ENCODE data around the gene TRIM46. TPM values are rescaled to one million over a fixed set of nuclear protein-coding genes. Genes with fewer than 3 reads are reported as not detected.

Gene TRIM46
- total and polyA plus RNA-seq, 9 of the 15 experiments (the other 6 are each of a cell fraction or from before 2014, with no cell fraction given), result 0.05 to 0.60 (median 0.16) TPM; not detected in 3

- no peak for TF ChIP-seq SREBF1 (IDR thresholded peaks at IDR 0.05; ENCODE audit: borderline replicate concordance, low read depth, low read length)
- TF ChIP-seq GATAD2B (IDR thresholded peaks at IDR 0.05; ENCODE audit: borderline replicate concordance), result no peak
- no peak for TF ChIP-seq KLF1 (tag; IDR thresholded peaks at IDR 0.05)
- peak; percentile 48; the same call in 1 of the 2 replicates for TF ChIP-seq ETV1 (tag; conservative IDR thresholded peaks at IDR 0.05; ENCODE audit: low read depth)
- no peak for TF ChIP-seq BMI1 (IDR thresholded peaks at IDR 0.05; ENCODE audit: low read length)
- TF ChIP-seq WHSC1 (IDR thresholded peaks at IDR 0.05; ENCODE audit: low read length), result peak; percentile 23
- TF ChIP-seq, protein P1, sequence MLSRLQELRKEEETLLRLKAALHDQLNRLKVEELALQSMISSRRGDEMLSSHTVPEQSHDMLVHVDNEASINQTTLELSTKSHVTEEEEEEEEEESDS (CRISPR knock-in tag; IDR thresholded peaks at IDR 0.05), result no peak
- TF ChIP-seq CHD2 (IDR thresholded peaks at IDR 0.05; ENCODE audit: low read depth, low read length), result no peak
- no peak for TF ChIP-seq CBFA2T2 (conservative IDR thresholded peaks at IDR 0.05)
- TF ChIP-seq ZNF274 (IDR thresholded peaks at IDR 0.05; ENCODE audit: borderline replicate concordance, low read depth, low read length), result no peak
- 0 out of 2 replicates have a peak, but pooled peaks have one; percentile 30 for TF ChIP-seq RB1 (IDR thresholded peaks at IDR 0.05; ENCODE audit: low read depth)
- no peak for TF ChIP-seq ZNF23 (CRISPR knock-in tag; IDR thresholded peaks at IDR 0.05)
- TF ChIP-seq, protein P2, sequence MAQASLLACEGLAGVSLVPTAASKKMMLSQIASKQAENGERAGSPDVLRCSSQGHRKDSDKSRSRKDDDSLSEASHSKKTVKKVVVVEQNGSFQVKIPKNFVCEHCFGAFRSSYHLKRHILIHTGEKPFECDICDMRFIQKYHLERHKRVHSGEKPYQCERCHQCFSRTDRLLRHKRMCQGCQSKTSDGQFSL (CRISPR knock-in tag; IDR thresholded peaks at IDR 0.05), result peak; percentile 51; the same call in 1 of the 2 replicates
- TF ChIP-seq, protein P2 (tag; IDR thresholded peaks at IDR 0.05), result no peak
- TF ChIP-seq SAP30 (IDR thresholded peaks at IDR 0.05; ENCODE audit: borderline replicate concordance, insufficient read depth, low read depth, low read length, poor library complexity, severe bottlenecking), result no peak
- no peak for TF ChIP-seq ZC3H11A (IDR thresholded peaks at IDR 0.05; ENCODE audit: low read depth, low read length)
- TF ChIP-seq, protein P3, sequence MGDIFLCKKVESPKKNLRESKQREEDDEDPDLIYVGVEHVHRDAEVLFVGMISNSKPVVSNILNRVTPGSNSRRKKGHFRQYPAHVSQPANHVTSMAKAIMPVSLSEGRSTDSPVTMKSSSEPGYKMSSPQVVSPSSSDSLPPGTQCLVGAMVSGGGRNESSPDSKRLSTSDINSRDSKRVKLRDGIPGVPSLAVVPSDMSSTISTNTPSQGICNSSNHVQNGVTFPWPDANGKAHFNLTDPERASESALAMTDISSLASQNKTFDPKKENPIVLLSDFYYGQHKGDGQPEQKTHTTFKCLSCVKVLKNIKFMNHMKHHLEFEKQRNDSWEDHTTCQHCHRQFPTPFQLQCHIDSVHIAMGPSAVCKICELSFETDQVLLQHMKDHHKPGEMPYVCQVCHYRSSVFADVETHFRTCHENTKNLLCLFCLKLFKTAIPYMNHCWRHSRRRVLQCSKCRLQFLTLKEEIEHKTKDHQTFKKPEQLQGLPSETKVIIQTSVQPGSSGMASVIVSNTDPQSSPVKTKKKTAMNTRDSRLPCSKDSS (IDR thresholded peaks at IDR 0.05; ENCODE audit: low read depth, partially characterized antibody), result no peak
- TF ChIP-seq GATAD2A (IDR thresholded peaks at IDR 0.05), result 0 out of 2 replicates have a peak, but pooled peaks have one; percentile 37
- 0 out of 2 replicates have a peak, but pooled peaks have one; percentile 52 for TF ChIP-seq SMAD3 (CRISPR knock-in tag; conservative IDR thresholded peaks at IDR 0.05)
- no peak for TF ChIP-seq FOS (IDR thresholded peaks at IDR 0.05; ENCODE audit: extremely low read depth, insufficient read length)
- TF ChIP-seq GTF2A2 (tag; IDR thresholded peaks at IDR 0.05), result no peak
Observed at GRCh38 chr1:155176544-155177071, 3.0 kb downstream of the TRIM46 start (continued).
